Activated CD4-positive, CD25-positive, alpha-beta regulatory T cell treated with anti-CD3 and anti-CD28 coated beads, Interleukin-2, amount 50 U/mL, for 24 hours (primary cell): ENCODE measurements around the gene CCL1.
"Not testable (repeated sequence)": the region's sequence is repeated elsewhere in the genome, so short reads cannot be mapped to it uniquely, and the experiment has no call there.

Source experiments
- ATAC-seq, 2 donors: fragments of 150-1000 bp; cut with Tn5 transposase; one replicate each; pipeline ENCODE4 v1.10.0; 2021; ENCODE audit warnings: mild to moderate bottlenecking in 1 of 2, moderate library complexity in 1 of 2

CCL1 gene

DNA sequence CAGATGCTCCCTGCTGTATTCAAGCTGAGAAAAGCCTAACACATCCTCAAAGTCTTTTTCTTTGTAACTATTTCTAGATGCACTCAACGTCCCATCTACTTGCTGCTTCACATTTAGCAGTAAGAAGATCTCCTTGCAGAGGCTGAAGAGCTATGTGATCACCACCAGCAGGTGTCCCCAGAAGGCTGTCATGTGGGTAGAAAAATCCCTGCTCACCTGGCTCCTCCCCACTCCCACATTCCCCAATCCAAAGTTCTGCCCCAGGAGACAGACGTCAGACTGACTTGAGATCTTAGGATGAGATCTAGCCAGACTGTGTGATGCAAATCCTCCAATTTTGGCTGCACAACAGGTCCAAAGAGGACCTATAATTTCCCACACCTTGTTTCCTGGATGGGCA is 5.6 kb downstream of the CCL1 start:
- ATAC-seq: no peak

DNA sequence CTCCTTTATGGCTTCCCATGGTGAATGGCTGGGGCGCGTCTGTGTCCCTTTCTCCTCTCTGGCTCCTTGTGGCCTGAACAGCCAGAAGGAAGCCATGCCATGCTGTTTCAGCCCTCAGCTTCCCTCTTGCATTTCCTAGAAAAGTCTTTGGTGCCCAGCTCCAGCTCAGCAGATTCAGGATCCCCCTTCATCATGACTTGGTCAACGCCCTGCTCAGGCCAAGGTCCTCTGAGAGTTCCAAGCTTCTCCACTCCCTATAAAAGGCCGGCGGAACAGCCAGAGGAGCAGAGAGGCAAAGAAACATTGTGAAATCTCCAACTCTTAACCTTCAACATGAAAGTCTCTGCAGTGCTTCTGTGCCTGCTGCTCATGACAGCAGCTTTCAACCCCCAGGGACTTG is 6.8 kb downstream of the CCL1 start, which contains the start of gene CCL13:
Gene CCL13, plus strand, starts transcription at position 287 of the 400 bp plus-strand sequence. Its CDS starts 47 bp downstream, at position 334.
- no peak for ATAC-seq

DNA sequence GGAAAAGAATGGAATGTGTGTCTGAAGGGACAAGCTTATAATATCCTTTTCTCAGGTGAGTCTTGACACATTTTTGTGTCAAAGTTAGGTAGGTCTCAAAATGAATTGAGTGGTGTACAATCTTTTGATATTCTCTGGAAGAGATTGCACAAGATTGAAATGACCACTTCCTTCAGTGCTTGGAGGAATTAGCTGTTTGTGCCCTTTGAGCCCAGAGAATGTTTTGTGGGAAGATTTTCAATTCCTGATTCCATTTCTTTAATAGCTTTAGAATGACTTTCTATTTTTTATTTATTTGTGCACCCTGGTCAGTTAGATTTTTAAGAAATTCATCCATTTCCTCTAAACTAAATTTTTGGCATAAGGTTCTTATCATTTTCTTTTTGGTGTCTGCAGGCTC is 8.4 kb downstream of the CCL1 start:
- no peak for ATAC-seq

- no peak for ATAC-seq
Observed at GRCh38 chr17:34352191-34352590, 10.8 kb downstream of the CCL1 start.

GRCh38 chr17:34351096-34351495 is 11.9 kb downstream of the CCL1 start:
- ATAC-seq: no peak

GRCh38 chr17:34349751-34350150 is 13.3 kb downstream of the CCL1 start:
- no peak for ATAC-seq

GRCh38 chr17:34347063-34347462 is 16.0 kb downstream of the CCL1 start:
- ATAC-seq: no peak

- ATAC-seq: no peak
Observed at GRCh38 chr17:34341916-34342315, 21.1 kb downstream of the CCL1 start.

- no peak for ATAC-seq
Observed at GRCh38 chr17:34339138-34339770, 23.8 kb downstream of the CCL1 start.

DNA sequence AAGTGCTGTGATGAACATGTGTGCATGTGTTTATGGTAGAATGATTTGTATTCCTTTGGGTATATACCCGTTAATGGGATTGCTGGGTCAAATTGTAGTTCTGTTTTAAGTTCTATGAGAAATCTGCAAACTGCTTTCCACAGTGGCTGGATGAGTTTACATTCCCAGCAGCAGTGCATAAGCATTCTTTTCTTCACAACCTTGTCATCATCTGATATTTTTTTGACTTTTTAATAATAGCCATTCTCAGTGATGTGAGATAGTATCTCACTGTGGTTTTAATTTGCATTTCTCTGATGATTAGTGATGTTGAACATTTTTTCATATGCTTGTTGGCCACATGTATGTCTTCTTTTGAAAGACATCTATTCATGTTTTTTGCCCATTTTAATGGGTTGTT is 25.3 kb downstream of the CCL1 start:
- no peak for ATAC-seq

- not testable (repeated sequence) for ATAC-seq
Observed at GRCh38 chr17:34327580-34327979, 35.5 kb downstream of the CCL1 start.

DNA sequence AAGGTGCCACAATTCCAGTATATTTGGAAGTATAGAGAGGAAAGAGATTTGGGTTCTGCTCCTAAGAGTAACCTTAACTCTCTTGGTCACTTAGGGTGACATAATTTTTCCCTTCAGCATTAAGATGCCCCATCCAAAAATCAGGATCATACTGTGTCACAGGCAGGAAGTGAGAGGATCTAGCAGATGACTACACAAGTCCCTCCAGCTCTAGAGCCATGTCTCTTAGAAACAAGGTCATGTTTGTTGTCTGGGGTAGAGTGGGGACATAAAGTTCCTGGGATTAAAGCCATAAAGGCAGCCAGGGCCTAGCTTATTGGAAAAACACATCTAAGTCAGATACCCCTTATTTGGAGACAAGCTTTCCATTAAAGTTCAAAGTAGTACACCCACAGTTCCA is 41.1 kb downstream of the CCL1 start:
- ATAC-seq: no peak

DNA sequence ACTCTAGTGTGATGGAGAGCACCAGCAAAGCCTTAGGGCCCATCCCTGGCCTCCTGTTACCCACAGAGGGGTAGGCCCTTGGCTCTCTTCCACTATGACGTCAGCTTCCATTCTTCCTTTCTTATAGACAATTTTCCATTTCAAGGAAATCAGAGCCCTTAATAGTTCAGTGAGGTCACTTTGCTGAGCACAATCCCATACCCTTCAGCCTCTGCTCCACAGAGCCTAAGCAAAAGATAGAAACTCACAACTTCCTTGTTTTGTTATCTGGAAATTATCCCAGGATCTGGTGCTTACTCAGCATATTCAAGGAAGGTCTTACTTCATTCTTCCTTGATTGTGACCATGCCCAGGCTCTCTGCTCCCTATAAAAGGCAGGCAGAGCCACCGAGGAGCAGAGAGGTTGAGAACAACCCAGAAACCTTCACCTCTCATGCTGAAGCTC is 44.0 kb downstream of the CCL1 start, which contains the start of gene CCL8:
Gene CCL8, plus strand, starts transcription at position 397 of the 445 bp plus-strand sequence. CDS start 67 bp downstream, outside the sequence.
- ATAC-seq: no peak

DNA sequence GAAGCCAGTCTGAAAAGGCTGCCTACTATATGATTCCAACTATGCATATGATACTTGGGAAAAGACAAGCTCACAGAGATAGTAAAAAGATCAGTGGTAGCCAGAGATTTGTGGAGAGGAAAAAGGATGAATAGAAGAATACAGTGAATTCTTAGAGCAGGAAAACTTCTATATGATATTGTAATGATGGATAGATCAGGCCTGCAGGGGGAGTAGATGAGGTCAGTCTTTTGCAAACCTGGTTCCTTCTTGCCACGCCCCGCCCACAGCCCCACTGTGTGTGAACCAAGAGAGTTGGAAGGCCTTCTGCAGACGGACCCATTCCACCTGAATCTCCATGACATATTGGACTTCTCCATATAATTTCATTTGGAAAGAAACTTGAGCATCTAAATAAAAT is 44.6 kb downstream of the CCL1 start:
- ATAC-seq: no peak

DNA sequence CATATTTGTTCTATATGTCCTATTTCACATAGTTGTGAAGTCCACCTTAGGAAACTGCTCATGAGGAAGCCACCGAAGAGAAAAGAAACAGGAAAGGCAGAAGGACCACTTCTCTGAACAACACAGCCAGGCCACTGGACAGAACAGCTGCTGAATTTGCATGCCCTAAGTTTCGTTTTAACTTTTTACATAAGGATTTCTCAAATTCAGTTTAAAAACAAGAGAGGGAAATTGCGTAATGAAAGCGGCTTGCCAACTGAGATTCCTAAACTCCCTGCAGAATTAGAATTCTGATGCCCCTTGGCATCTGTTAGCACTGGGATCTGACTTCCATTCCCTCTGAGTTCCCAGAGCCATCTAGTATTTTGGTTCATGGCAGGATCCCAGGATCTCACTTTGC is 48.8 kb downstream of the CCL1 start:
- ATAC-seq: no peak

DNA sequence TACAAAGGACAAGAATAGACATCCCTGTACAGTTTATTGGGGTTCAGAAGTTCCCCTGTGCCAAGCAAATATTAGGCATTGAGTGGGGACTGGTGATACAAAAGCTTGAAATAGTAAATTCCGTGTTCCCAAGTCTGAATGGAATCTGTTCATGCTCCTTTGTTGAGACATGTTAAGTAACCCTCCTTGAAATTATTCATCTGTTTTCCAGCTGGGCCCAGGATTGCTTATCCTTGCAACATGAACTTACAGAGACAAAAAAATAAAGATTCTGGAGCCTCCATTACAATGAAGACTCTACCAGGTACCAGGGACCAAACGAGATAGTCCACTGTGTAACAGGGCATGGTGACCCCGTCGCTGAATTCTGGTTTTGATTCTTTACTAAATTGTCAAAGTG is 49.9 kb downstream of the CCL1 start:
- ATAC-seq: no peak

- ATAC-seq: no peak
Observed at GRCh38 chr17:34312080-34312479, 51.0 kb downstream of the CCL1 start.

- no peak for ATAC-seq
Observed at GRCh38 chr17:34311291-34311690, 51.7 kb downstream of the CCL1 start.
